Measurements from ENCODE around the gene TMEM132D.

The TMEM132D gene

GRCh38 chr12:129776977-129777667, 126.7 kb downstream of the TMEM132D start:
- no peak for TF ChIP-seq CTCF (conservative IDR thresholded peaks at IDR 0.05; ENCODE audit: low read depth, low read length)
- no peak for DNase-seq (ENCODE audit: low read depth)
- no peak overlapping the region for H3K4me3 ChIP-seq (ENCODE audit: low read length)

- peak; percentile 95 for DNase-seq (ENCODE audit: low read depth)
- TF ChIP-seq CTCF (conservative IDR thresholded peaks at IDR 0.05; ENCODE audit: low read depth, low read length): no peak
- H3K4me3 ChIP-seq (ENCODE audit: low read length): no peak overlapping the region
Measured at GRCh38 chr12:129772501-129773493, 131.0 kb downstream of the TMEM132D start.

GRCh38 chr12:129771238-129771637, 132.6 kb downstream of the TMEM132D start:
- H3K4me3 ChIP-seq (ENCODE audit: low read length): no peak overlapping the region
- DNase-seq (ENCODE audit: low read depth): no peak
- TF ChIP-seq CTCF (conservative IDR thresholded peaks at IDR 0.05; ENCODE audit: low read depth, low read length): no peak

- TF ChIP-seq CTCF (conservative IDR thresholded peaks at IDR 0.05; ENCODE audit: low read depth, low read length): no peak
- no peak overlapping the region for H3K4me3 ChIP-seq (ENCODE audit: low read length)
- no peak for DNase-seq (ENCODE audit: low read depth)
Measured at GRCh38 chr12:129765719-129766118, 138.1 kb downstream of the TMEM132D start.

GRCh38 chr12:129762436-129762835, 141.4 kb downstream of the TMEM132D start:
- TF ChIP-seq CTCF (conservative IDR thresholded peaks at IDR 0.05; ENCODE audit: low read depth, low read length): no peak
- no peak for DNase-seq (ENCODE audit: low read depth)
- H3K4me3 ChIP-seq (ENCODE audit: low read length): no peak overlapping the region

GRCh38 chr12:129753586-129753985, 150.2 kb downstream of the TMEM132D start:
- no peak overlapping the region for H3K4me3 ChIP-seq (ENCODE audit: low read length)
- DNase-seq (ENCODE audit: low read depth): peak; percentile 63
- TF ChIP-seq CTCF (conservative IDR thresholded peaks at IDR 0.05; ENCODE audit: low read depth, low read length): no peak

Measured in retinal pigment epithelial cell (primary cell).